ENCODE measurements around the gene OR10H1.
"Not testable (repeated sequence)": the region's sequence is repeated elsewhere in the genome, so short reads cannot be mapped to it uniquely, and the experiment has no call there.

Gene OR10H1

DNA sequence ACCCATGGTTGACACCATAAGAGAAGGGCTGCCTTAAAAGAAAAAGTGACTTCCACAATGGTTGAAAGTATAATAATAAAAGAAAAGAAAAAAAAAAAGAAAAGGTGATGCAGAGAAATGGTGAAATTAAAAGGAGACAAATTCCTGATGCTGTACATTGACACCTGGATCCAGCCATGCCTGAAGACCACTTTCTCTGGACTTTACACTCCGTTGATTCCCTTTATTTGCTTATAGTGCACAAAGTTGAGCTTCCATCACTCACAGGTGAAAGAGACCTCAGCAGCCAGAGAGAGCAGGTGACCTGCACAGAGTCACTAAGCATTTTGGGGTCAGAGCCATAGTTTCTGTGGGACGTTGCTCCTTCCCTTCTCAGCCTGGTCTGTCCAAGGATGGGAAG lies 40.2 kb downstream of the OR10H1 start:
- DNase-seq: no peak

DNA sequence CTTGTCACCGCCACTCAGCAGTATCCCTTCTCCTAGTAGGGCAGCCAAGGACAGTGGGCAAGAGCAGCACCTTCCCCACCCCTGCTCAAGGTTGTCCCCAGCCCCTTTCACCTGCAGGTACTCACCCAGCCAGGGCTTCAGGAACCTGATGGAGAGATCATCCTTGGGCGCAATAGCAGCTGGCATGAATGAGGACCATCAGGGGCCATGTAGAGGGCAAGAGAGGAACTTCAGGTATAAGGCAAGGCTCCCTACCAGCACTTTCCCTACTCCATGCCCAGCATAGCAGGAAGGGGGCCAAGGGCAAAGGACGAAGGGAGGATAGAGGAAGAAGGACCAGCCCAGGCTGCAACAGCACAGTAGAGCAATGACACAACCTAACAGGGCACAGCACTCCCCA lies 41.3 kb downstream of the OR10H1 start:
- DNase-seq: not testable (repeated sequence)

DNA sequence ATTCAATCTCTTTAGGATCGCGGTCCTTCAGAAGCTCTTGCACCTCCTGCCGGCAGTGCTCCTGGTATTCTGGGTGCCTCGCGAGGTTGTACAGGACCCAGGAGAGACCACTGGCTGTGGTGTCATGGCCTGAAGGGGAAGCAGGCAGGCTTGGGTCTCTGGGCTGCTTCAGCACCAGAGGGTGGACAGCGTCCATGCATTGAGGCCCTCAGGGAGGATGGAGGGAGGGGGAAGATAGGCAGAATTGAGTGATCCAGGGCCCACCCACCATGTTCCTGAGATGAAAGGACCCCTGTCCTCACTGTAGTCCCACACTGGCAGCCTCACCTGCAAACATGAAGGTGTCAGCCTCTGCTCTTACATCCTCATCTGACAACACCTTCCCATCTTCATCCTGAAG lies 45.9 kb downstream of the OR10H1 start:
- no peak for DNase-seq

- no peak for DNase-seq
Observed at GRCh38 chr19:15759962-15760565, 55.4 kb downstream of the OR10H1 start.

- DNase-seq: no peak
Observed at GRCh38 chr19:15758379-15758778, 57.1 kb downstream of the OR10H1 start.
